Breast epithelium (tissue), 4 donors: Measurements from ENCODE around the gene NEU2. TPM values are rescaled to one million over a fixed set of nuclear protein-coding genes. Genes with fewer than 3 reads are reported as not detected.

Experiments
- DNase-seq, 2 donors: peaks; one replicate each; pipeline ENCODE4 v3.0.0-alpha.2; 2019; ENCODE audit warnings: low spot score in 2 of 2
- H3K27ac ChIP-seq, 2 donors: fragments of 200-600 bp; sonication (generic) in 1 of 2; one replicate each; pipeline ENCODE4 v1.5.1; 2016 to 2019; ENCODE audit warnings: mild to moderate bottlenecking in 1 of 2
- H3K27me3 ChIP-seq, 2 donors: fragments of 200-600 bp; sonication (generic) in 1 of 2; one replicate each; pipeline versions ENCODE4 v1.5.1 to v1.6.0; 2017 to 2019; ENCODE audit warnings: control low read depth in 1 of 2, mild to moderate bottlenecking in 1 of 2
- H3K36me3 ChIP-seq: fragments of 200-600 bp; one replicate; pipeline ENCODE4 v1.5.1; 2019
- H3K4me1 ChIP-seq, 2 donors: fragments of 200-600 bp; sonication (generic); one replicate each; pipeline ENCODE4 v1.5.1; 2016 to 2019; ENCODE audit warnings: control low read depth in 1 of 2
- H3K4me3 ChIP-seq, 3 donors: fragments of 200-600 bp; sonication (generic); 1 replicate in 2 of 3; 2 replicates in 1 of 3; pipeline ENCODE4 v1.5.1; 2016 to 2019; ENCODE audit warnings: mild to moderate bottlenecking in 3 of 3, moderate library complexity in 2 of 3
- H3K9me3 ChIP-seq, 2 donors: fragments of 200-600 bp; sonication (generic) in 1 of 2; one replicate each; pipeline ENCODE4 v1.5.1; 2016 to 2019; ENCODE audit warnings: control low read depth in 1 of 2
- POLR2A ChIP-seq: fragments of 450-650 bp; IDR thresholded peaks from one replicate; pipeline ENCODE4 v1.6.1; 2016; ENCODE audit warnings: antibody characterized with exemption, mild to moderate bottlenecking, moderate library complexity
- POLR2AphosphoS5 ChIP-seq, 3 donors: sonication (generic); formaldehyde crosslinking; IDR thresholded peaks; one replicate each; pipeline ENCODE4 v1.6.1; 2017; ENCODE audit warnings: antibody characterized with exemption in 3 of 3
- intact Hi-C: fragments of 100-400 bp; cut with DNase I; formaldehyde crosslinking; loops from one replicate; pipeline ENCODE4 v1.15.1; 2023; ENCODE audit warnings: low total_unique reads
- total RNA-seq, 3 donors: library from RNA; depleted of rRNA; stranded (reverse); fragments of >200 nt; gene quantifications; one replicate each; pipeline ENCODE4 v1.1.0, GENCODE V29; 2016
- TF ChIP-seq, protein P1 (sequence below), 3 donors: fragments of 450-650 bp; IDR thresholded peaks; one replicate each; pipeline ENCODE4 v1.5.1; 2016 to 2017; ENCODE audit warnings: antibody characterized with exemption in 3 of 3, mild to moderate bottlenecking in 3 of 3, moderate library complexity in 3 of 3

NEU2 gene
- total RNA-seq: not detected

DNA sequence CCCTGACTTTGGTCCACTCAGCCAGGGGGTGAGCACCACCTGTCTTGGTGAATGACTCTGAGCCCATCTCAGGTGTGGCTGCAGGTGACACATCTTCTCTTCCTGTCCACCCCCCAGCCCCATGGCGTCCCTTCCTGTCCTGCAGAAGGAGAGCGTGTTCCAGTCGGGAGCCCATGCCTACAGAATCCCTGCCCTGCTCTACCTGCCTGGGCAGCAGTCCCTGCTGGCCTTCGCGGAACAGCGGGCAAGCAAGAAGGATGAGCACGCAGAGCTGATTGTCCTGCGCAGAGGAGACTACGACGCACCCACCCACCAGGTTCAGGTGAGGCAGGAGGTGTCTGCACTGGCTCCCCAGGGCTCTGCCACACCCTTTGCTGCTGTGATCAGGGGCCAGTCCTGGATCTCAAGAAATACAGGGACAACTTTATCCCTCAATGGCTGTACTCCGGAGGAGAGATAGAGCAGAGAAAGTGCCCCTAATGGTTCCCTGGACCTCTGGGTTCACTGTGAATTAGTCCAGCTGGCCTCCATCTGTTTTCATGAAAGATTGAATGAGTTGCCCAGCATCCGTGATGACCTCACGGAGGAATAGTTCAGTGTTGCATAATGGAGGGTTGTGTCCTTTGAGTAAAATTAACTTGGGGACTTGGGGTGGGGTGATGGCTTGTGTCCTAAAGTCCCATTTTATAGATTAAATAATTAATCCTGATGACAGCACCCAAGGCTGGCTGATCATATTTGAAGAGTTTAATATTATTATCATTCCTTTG is at the start of gene NEU2:
NEU2 (plus strand) TSS at position 122 of the 770 bp plus-strand sequence; CDS start at position 122, 0 bp downstream.
- intact Hi-C loops: no loop called here
- H3K4me1 ChIP-seq: no peaks in the 10 kb centered on the region
- no peak for DNase-seq

DNA sequence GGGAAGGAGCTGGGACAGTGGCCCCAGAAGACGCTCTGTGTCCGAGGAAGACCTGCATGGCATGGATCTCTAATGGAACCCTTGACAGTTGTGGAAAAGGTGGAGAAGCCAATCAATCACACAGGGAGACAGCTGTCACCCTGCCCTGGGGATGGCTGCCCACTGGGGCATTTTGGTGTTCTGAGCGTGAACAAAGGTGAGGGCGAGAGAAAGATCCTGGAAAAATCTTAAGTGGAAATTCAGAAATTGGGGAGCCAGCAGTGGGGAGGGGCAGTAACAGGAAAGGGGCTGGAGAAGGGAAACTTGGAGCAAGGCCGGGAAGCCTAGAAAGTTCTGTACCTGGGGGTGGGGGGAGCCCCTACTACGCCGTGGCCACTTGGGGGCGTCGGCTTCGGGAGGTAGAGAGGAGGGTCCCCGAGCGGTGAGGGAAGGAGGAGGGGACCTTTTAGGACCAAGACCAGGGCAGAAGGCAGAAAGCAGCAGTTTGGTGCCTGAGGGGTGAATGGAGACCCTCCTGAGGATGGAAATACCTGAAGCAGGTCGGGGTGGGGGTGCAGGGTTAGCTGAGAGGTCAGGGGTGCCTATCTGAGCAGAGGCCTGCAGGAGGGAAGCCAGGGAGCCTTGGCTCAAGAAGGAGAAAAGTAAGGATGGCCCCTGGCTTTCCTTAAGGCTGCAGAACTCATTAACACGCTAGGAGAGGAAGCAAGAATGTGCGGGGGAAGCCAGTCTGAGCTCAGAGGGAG is 49.4 kb upstream of the NEU2 start:
- no peak for TF ChIP-seq POLR2AphosphoS5 (IDR thresholded peaks at IDR 0.05)
- no peak for TF ChIP-seq POLR2A
- TF ChIP-seq, protein P1, sequence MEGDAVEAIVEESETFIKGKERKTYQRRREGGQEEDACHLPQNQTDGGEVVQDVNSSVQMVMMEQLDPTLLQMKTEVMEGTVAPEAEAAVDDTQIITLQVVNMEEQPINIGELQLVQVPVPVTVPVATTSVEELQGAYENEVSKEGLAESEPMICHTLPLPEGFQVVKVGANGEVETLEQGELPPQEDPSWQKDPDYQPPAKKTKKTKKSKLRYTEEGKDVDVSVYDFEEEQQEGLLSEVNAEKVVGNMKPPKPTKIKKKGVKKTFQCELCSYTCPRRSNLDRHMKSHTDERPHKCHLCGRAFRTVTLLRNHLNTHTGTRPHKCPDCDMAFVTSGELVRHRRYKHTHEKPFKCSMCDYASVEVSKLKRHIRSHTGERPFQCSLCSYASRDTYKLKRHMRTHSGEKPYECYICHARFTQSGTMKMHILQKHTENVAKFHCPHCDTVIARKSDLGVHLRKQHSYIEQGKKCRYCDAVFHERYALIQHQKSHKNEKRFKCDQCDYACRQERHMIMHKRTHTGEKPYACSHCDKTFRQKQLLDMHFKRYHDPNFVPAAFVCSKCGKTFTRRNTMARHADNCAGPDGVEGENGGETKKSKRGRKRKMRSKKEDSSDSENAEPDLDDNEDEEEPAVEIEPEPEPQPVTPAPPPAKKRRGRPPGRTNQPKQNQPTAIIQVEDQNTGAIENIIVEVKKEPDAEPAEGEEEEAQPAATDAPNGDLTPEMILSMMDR (IDR thresholded peaks at IDR 0.05): no peak
- Histone ChIP-seq H3K4me3 (no peak overlapping the region), H3K9me3 (no peaks in the 10 kb centered on the region), H3K27me3 (no peaks in the 10 kb centered on the region), H3K4me1 (peaks cover 0 to 5% of the 10 kb centered on the region in 2 donors), H3K27ac (no peak overlapping the region), H3K36me3 (no peaks in the 10 kb centered on the region)
- DNase-seq: peak in 1 of 2 donors; percentile 17
- intact Hi-C loops: no loop called here

More for the DNA sequence above, at the start of gene NEU2:
- Histone ChIP-seq H3K4me3 (no peak within 1 kb of the TSS), H3K27me3 (no peaks in the 10 kb centered on the region), H3K36me3 (no peaks in the 10 kb centered on the region), H3K9me3 (no peaks in the 10 kb centered on the region), H3K27ac (no peak within 1 kb of the TSS)
- TF ChIP-seq, protein P1 (IDR thresholded peaks at IDR 0.05): no peak

GRCh38 chr2:232983669-232984140 is 48.8 kb upstream of the NEU2 start:
- no peak overlapping the region for H3K4me3 ChIP-seq
- no peak overlapping the region for H3K27ac ChIP-seq
- H3K9me3 ChIP-seq: no peaks in the 10 kb centered on the region
- no peak for TF ChIP-seq POLR2A
- no peak for TF ChIP-seq POLR2AphosphoS5 (IDR thresholded peaks at IDR 0.05)
- TF ChIP-seq, protein P1 (IDR thresholded peaks at IDR 0.05): no peak
- peak in 1 of 2 donors; percentile 20 for DNase-seq
- intact Hi-C loops: no loop called here
- H3K27me3 ChIP-seq: no peaks in the 10 kb centered on the region
- H3K36me3 ChIP-seq: no peaks in the 10 kb centered on the region
- H3K4me1 ChIP-seq: peaks cover 0 to 5% of the 10 kb centered on the region in 2 donors

- Histone ChIP-seq H3K27me3 (no peaks in the 10 kb centered on the region), H3K9me3 (no peaks in the 10 kb centered on the region), H3K36me3 (no peaks in the 10 kb centered on the region), H3K4me1 (peaks cover 0 to 5% of the 10 kb centered on the region in 2 donors), H3K27ac (no peak overlapping the region), H3K4me3 (no peak overlapping the region)
- peak in 1 of 2 donors; percentile 24 for DNase-seq
- TF ChIP-seq POLR2A (no peak), POLR2AphosphoS5 (IDR thresholded peaks at IDR 0.05) (no peak)
- TF ChIP-seq, protein P1 (IDR thresholded peaks at IDR 0.05): no peak
- intact Hi-C loops: no loop called here
These were observed 47.8 kb upstream of the NEU2 start for GRCh38 chr2:232984451-232985207.
